Measurements from ENCODE around the gene CHURC1. TPM values are rescaled to one million over a fixed set of nuclear protein-coding genes. Genes with fewer than 3 reads are reported as not detected.

The CHURC1 gene
- total and polyA plus RNA-seq, 2 of the 8 experiments (the other 6 are each of a cell fraction or from before 2014, with no cell fraction given), result 50.2 to 59.3 TPM

- TF ChIP-seq, protein P1, sequence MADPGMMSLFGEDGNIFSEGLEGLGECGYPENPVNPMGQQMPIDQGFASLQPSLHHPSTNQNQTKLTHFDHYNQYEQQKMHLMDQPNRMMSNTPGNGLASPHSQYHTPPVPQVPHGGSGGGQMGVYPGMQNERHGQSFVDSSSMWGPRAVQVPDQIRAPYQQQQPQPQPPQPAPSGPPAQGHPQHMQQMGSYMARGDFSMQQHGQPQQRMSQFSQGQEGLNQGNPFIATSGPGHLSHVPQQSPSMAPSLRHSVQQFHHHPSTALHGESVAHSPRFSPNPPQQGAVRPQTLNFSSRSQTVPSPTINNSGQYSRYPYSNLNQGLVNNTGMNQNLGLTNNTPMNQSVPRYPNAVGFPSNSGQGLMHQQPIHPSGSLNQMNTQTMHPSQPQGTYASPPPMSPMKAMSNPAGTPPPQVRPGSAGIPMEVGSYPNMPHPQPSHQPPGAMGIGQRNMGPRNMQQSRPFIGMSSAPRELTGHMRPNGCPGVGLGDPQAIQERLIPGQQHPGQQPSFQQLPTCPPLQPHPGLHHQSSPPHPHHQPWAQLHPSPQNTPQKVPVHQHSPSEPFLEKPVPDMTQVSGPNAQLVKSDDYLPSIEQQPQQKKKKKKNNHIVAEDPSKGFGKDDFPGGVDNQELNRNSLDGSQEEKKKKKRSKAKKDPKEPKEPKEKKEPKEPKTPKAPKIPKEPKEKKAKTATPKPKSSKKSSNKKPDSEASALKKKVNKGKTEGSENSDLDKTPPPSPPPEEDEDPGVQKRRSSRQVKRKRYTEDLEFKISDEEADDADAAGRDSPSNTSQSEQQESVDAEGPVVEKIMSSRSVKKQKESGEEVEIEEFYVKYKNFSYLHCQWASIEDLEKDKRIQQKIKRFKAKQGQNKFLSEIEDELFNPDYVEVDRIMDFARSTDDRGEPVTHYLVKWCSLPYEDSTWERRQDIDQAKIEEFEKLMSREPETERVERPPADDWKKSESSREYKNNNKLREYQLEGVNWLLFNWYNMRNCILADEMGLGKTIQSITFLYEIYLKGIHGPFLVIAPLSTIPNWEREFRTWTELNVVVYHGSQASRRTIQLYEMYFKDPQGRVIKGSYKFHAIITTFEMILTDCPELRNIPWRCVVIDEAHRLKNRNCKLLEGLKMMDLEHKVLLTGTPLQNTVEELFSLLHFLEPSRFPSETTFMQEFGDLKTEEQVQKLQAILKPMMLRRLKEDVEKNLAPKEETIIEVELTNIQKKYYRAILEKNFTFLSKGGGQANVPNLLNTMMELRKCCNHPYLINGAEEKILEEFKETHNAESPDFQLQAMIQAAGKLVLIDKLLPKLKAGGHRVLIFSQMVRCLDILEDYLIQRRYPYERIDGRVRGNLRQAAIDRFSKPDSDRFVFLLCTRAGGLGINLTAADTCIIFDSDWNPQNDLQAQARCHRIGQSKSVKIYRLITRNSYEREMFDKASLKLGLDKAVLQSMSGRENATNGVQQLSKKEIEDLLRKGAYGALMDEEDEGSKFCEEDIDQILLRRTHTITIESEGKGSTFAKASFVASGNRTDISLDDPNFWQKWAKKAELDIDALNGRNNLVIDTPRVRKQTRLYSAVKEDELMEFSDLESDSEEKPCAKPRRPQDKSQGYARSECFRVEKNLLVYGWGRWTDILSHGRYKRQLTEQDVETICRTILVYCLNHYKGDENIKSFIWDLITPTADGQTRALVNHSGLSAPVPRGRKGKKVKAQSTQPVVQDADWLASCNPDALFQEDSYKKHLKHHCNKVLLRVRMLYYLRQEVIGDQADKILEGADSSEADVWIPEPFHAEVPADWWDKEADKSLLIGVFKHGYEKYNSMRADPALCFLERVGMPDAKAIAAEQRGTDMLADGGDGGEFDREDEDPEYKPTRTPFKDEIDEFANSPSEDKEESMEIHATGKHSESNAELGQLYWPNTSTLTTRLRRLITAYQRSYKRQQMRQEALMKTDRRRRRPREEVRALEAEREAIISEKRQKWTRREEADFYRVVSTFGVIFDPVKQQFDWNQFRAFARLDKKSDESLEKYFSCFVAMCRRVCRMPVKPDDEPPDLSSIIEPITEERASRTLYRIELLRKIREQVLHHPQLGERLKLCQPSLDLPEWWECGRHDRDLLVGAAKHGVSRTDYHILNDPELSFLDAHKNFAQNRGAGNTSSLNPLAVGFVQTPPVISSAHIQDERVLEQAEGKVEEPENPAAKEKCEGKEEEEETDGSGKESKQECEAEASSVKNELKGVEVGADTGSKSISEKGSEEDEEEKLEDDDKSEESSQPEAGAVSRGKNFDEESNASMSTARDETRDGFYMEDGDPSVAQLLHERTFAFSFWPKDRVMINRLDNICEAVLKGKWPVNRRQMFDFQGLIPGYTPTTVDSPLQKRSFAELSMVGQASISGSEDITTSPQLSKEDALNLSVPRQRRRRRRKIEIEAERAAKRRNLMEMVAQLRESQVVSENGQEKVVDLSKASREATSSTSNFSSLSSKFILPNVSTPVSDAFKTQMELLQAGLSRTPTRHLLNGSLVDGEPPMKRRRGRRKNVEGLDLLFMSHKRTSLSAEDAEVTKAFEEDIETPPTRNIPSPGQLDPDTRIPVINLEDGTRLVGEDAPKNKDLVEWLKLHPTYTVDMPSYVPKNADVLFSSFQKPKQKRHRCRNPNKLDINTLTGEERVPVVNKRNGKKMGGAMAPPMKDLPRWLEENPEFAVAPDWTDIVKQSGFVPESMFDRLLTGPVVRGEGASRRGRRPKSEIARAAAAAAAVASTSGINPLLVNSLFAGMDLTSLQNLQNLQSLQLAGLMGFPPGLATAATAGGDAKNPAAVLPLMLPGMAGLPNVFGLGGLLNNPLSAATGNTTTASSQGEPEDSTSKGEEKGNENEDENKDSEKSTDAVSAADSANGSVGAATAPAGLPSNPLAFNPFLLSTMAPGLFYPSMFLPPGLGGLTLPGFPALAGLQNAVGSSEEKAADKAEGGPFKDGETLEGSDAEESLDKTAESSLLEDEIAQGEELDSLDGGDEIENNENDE (IDR thresholded peaks at IDR 0.05; ENCODE audit: insufficient replicate concordance, low read length), result no peak
Measured at GRCh38 chr14:64878837-64879634, 35.2 kb upstream of the CHURC1 start (continued).
